Ureter (tissue), 1 donor: Measurements from ENCODE around the gene APOC4. TPM values are rescaled to one million over a fixed set of nuclear protein-coding genes. Genes with fewer than 3 reads are reported as not detected.
A peak's percentile ranks its signal among the peaks of the same experiment; 100 is the strongest.
"Not testable (repeated sequence)": the region's sequence is repeated elsewhere in the genome, so short reads cannot be mapped to it uniquely, and the experiment has no call there.

Source experiments
- DNase-seq: peaks from one replicate; pipeline ENCODE4 v3.0.0-alpha.2; 2020; ENCODE audit warnings: low spot score
- total RNA-seq: library from RNA; stranded (reverse); gene quantifications from one replicate; pipeline ENCODE4 v1.2.4, GENCODE V29; 2023
- donor health status: DM: yes; HTN: yes; CAD: no.

Gene APOC4
- total RNA-seq, 1 donor from 2014 or later: not detected

GRCh38 chr19:44914433-44915206, 27.4 kb upstream of the APOC4 start, which contains the start of gene APOC1:
TSS of gene APOC1 (plus strand) at chr19:44914608. CDS start at chr19:44914892, 284 bp downstream.
- DNase-seq: peak; percentile 84

GRCh38 chr19:44924243-44924725, 17.8 kb upstream of the APOC4 start:
- no peak for DNase-seq

GRCh38 chr19:44925114-44925891, 16.7 kb upstream of the APOC4 start:
- DNase-seq: peak; percentile 71

DNA sequence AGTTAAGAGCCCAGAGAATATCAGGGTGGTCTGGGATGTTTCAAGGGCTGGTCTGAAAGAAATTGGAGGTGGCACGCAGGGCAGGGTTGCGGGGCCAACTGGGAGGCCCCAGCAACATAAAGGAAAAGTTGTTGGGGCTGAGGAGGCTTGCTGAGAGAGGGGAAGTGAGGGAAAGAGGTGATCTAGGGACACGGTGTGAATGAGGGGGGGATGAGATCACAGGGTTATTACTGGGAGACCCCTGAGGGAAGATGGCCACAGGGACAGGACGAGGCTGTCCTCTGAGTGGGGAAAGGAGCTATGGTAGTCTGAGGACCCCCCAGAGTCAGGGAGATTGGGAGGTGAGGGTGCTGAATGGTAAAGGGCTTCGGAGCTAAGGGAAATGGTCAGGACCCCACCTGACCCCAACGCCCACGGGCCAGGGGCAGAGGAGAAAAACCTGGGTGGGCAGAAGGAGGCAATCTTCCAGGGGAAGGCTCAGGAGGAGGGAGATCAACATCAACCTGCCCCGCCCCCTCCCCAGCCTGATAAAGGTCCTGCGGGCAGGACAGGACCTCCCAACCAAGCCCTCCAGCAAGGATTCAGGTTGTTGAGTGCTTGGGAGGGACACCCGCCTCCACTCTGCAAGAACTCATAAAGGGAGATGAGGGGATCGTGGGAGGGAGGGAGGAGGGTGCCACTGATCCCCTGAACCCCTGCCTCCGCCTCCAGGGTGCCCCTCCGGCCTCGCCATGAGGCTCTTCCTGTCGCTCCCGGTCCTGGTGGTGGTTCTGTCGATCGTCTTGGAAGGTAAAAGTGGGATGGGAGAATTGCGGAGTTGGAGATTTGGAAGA, 15.6 kb upstream of the APOC4 start:
- not testable (repeated sequence) for DNase-seq

GRCh38 chr19:44927746-44928145, 14.3 kb upstream of the APOC4 start:
- DNase-seq: no peak

DNA sequence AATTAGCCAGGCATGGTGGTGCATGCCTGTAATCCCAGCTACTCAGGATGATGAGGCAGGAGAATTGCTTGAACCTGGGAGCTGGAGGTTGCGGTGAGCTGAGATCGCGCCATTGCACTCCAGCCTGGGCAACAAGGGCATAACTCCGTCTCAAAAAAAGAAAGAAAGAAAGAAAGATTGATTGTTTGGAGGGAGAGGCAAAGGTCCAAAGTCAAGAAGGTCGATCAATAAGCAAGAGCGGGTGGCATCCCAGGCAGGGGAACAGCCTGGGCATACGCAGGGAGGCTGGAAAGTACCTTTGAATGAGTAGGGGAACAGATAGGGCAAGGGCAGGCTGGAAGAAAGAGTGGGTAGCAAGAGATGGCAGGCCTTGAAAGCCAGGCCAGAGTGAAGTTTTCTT, 11.9 kb upstream of the APOC4 start:
- DNase-seq: no peak

DNA sequence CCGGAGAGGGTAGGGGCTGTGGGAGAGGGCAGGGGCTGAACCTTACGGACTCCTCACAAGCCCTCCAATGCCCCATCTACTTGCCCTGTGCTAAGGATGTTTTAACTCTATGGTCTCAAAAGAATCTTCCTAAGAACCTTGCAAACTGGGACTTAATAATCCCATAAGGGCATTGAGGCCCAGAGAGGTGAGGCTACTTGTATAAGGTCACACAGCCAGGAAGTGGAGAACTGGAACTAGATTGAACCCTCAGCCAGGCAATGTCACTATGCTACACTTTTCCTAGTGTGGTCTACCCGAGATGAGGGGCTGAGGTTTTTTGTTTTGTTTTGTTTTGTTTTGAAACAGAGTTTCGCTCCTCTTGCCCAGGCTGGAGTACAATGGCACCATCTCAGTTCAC, 10.5 kb upstream of the APOC4 start:
- no peak for DNase-seq

GRCh38 chr19:44939668-44940067, 2.4 kb upstream of the APOC4 start:
- no peak for DNase-seq

- DNase-seq: peak; percentile 49
These were observed 1.8 kb downstream of the APOC4 start for GRCh38 chr19:44943801-44944249.

DNA sequence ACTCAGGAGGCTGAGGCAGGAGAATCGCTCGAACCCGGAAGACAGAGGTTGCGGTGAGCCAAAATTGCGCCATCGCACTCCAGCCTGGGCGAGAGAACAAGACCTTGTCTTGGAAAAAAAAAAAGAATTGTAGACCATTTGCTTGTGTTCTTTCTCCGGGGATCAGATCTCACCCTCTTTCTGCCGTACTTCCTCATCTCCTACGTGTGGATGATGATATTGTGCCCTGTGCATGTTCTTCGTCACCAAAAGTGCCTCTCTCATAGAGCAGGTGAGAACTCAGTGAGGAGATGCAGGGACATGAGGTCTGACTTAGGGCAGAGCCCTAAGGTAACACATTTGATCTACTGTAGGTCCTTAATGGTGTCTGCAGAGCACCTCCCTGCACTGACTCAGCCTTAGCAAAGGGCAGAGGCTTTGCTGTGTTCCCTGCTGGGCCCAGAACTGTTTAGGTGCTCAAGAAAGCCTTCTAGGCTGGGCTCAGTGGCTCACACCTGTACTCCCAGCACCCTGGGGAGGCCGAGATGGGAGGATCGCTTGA, 5.1 kb downstream of the APOC4 start:
- no peak for DNase-seq

DNA sequence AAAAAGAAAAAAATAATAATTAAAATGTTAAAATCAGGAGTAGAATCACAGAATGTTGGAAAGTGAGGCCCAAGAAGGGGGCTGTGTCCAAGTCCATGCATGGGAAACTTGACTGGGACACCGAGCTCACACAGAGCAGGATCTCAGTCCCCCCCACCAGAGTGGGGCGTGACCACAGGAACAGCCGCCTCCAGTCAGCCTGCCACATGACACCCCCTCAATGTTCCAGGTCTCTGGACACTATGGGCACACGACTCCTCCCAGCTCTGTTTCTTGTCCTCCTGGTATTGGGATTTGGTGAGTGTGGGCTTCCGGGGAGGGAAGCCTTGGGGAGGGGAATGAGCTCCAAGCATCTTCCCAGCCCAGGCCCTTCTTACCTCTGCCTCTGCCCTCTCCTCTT, 6.2 kb downstream of the APOC4 start:
- DNase-seq: no peak

DNA sequence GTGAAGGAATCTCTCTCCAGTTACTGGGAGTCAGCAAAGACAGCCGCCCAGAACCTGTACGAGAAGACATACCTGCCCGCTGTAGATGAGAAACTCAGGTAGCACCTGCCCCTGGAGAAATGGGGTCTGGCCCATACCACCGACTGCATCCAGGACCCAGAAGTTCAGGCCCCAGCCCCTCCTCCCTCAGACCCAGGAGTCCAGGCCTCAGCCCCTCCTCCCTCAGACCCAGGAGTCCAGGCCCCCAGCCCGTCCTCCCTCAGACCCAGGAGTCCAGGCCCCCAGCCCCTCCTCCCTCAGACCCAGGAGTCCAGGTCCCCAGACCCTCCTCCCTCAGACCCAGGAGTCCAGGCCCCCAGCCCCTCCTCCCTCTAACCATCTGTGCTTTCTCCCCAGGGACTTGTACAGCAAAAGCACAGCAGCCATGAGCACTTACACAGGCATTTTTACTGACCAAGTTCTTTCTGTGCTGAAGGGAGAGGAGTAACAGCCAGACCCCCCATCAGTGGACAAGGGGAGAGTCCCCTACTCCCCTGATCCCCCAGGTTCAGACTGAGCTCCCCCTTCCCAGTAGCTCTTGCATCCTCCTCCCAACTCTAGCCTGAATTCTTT, 6.8 kb downstream of the APOC4 start:
- no peak for DNase-seq

- DNase-seq: no peak
These were observed 7.5 kb downstream of the APOC4 start for GRCh38 chr19:44949550-44949949.

- DNase-seq: peak; percentile 74
These were observed 9.4 kb downstream of the APOC4 start for GRCh38 chr19:44951179-44952159.

GRCh38 chr19:44954278-44954648, 12.2 kb downstream of the APOC4 start:
- no peak for DNase-seq

DNA sequence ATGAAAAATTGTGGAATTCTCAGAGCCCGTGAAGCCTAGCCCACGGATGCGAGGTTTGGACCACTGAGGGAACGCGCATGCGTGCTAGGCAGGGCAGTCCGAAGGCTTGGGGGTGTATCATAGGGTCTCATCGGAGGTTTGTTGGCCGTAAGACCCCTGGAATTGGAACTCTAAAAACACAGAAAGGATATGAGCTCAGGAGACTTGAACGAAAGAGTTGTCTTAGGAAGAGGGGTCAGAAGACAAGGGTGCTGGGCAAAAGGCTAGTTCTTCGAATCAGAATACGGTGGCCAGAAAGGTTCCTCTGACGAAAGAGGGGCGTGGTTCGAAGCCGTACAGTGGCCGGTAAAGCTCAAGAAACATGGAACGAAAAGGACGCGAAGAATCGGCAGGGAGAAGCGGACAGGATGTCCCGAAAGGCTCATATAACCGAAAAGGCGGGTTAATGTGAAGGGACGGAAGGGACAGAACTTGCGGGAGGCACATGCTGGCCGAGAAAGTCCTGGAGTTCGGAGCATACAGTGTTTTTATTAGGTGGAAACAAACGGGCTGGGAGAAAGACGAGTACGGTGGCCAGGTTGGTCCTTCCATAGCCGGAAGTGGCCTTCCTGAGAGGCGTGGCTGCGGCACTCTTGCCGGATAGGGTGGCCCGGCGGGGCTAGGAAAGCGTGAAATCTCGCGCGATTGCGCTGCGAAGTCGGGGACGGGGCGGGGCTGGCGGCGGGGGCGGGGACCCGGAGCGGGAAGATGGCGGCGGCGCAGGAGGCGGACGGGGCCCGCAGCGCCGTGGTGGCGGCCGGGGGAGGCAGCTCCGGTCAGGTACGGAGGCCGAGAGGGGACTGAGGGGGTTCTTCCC, 12.8 kb downstream of the APOC4 start, which contains the start of gene CLPTM1:
Gene CLPTM1, plus strand, starts transcription at position 732 of the 856 bp plus-strand sequence. Its CDS starts 16 bp downstream, at position 748.
- peak; percentile 98 for DNase-seq

- no peak for DNase-seq
These were observed 13.7 kb downstream of the APOC4 start for GRCh38 chr19:44955505-44956439.

DNA sequence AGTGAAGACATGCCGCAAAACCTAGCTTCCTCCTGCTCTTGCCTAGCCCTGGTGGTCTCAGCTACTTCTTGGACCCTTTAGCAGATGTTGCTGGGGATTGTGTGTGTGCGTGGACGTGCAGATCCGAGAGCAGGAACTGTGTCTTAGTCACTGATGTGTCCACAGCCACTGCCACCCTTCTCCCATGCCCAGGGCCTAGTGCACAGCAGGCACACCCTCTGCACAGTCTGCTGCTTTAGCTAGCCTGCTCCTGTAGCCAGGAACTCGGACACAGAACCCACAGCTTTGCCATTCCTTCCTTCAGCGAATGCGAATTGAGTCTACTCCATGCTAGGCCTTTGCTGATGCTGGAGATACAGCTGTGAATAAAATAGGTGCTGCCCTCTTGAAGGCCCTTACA, 15.5 kb downstream of the APOC4 start:
- DNase-seq: no peak
